HG02943 (cell line): ENCODE data around the gene KCTD16.

Source experiments
- ATAC-seq: cut with Tn5 transposase; IDR thresholded peaks from one replicate; pipeline ENCODE4 v1.9.1; 2021; ENCODE audit warnings: mild to moderate bottlenecking, low read depth, moderate library complexity; ENCODE audit not compliant: unreplicated experiment

Gene KCTD16

GRCh38 chr5:144329681-144330080, 159.0 kb downstream of the KCTD16 start:
- ATAC-seq: no peak

DNA sequence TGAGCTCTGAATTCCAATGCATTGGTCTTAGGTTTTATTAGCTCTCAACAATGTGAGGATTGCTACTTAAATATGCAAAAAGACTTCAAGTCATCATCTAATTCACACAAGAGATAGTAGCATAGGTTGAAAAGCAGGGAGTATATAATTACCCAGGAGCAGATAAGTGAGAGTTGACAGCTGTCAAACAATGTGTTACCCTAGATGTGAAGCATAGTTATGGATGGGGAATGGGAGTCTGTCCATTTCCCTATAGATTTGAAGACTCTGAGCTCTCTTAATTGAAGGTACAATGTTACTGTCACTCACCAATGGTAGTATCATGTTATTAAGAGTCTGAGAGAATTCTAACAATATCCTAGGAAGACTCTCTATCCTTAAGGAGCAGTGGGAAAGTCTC, 160.7 kb downstream of the KCTD16 start:
- no peak for ATAC-seq

- no peak for ATAC-seq
Measured at GRCh38 chr5:144332265-144332664, 161.6 kb downstream of the KCTD16 start.

GRCh38 chr5:144333336-144333920, 162.8 kb downstream of the KCTD16 start:
- ATAC-seq: no peak

- no peak for ATAC-seq
Measured at GRCh38 chr5:144335561-144335960, 164.9 kb downstream of the KCTD16 start.

- ATAC-seq: no peak
Measured at GRCh38 chr5:144336191-144336961, 165.7 kb downstream of the KCTD16 start.

- ATAC-seq: no peak
Measured at GRCh38 chr5:144352330-144352729, 181.7 kb downstream of the KCTD16 start.

GRCh38 chr5:144352732-144353317, 182.2 kb downstream of the KCTD16 start:
- no peak for ATAC-seq

- ATAC-seq: no peak
Measured at GRCh38 chr5:144356489-144356888, 185.8 kb downstream of the KCTD16 start.

GRCh38 chr5:144361406-144361805, 190.7 kb downstream of the KCTD16 start:
- no peak for ATAC-seq

GRCh38 chr5:144365885-144366284, 195.2 kb downstream of the KCTD16 start:
- ATAC-seq: no peak

GRCh38 chr5:144367991-144368390, 197.3 kb downstream of the KCTD16 start:
- ATAC-seq: no peak

- ATAC-seq: no peak
Measured at GRCh38 chr5:144368556-144368955, 197.9 kb downstream of the KCTD16 start.

- no peak for ATAC-seq
Measured at GRCh38 chr5:144369006-144369405, 198.3 kb downstream of the KCTD16 start.

DNA sequence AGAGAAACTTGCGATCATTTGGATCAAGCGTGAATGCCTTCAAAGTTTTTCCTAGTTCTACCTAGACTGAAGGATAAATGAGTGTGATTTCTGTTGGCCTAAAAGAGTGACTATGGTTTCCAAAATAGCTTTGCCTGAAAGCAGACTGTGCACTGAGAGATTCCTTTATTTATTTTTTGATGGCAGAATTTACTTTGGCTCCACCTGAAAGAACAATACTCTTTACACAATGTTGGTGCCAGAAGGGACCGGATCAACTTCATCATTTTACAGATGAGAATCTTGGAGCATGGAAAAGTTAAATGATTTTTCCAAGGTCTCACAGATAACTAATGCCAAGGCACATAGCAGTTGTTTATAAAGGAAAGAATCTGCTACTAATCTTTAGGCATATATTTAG, 199.6 kb downstream of the KCTD16 start:
- ATAC-seq: no peak

GRCh38 chr5:144374637-144375036, 204.0 kb downstream of the KCTD16 start:
- ATAC-seq: no peak

- no peak for ATAC-seq
Measured at GRCh38 chr5:144377207-144377606, 206.5 kb downstream of the KCTD16 start.

GRCh38 chr5:144378681-144379080, 208.0 kb downstream of the KCTD16 start:
- ATAC-seq: no peak

- ATAC-seq: no peak
Measured at GRCh38 chr5:144385597-144385996, 214.9 kb downstream of the KCTD16 start.

DNA sequence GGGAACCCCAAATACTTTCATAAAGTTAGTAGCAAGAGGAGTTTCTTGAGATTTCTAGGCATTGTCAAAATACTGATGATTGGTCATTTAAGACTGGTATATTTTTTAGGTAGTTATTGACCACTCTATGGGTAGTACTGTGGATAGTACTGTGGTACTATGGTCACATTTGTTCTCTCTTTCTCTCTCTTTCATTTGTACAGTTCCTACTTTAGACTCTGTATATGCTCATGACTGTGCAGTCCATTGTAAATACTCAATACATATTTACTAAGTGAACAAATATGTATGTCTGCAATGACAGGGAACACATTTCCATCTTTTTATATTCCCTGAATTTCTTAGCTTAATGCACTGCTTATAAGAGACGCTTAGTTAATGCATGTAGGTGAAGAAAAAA, 215.6 kb downstream of the KCTD16 start:
- ATAC-seq: no peak

DNA sequence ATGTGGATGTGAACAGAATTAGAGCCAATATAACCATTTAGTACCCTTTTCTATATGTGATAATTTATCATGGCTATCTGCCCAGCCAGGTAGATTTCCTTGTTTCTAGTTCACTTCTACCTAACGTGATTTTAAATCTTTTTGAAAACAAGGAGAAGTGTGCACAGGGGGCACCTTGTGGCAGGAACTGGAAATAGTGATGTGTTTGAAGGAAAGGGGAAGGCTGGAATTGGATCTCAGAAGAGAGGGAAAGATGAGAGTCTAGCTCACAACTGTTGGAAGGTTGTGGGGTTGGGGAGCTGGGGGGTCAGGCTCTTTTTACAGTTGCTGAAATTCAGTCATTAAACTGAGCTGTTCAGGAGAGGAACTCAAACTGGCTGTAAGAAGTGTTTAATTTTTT, 219.5 kb downstream of the KCTD16 start:
- no peak for ATAC-seq

DNA sequence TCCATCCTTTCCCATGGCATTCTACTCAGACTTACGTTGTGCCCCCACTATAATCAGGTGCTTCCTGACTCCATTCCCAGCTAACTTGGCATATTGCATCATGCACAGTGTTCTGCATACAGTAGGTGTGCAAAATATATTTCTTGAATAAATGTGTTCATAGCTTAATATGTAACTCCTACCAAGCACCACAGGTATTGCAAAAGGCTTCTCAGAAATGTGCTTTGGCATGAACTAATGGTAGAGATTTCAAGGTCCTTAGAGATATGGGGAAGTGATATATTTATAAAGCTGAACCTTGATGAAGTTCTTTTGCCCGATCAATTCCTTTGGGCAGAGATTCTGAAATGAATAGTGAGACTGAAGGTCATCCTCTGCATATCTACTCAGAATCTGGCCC, 220.4 kb downstream of the KCTD16 start:
- no peak for ATAC-seq
